Caco-2 (cell line): Measurements from ENCODE around the gene HAPLN1. TPM values are rescaled to one million over a fixed set of nuclear protein-coding genes. Genes with fewer than 3 reads are reported as not detected.

Source experiments
- BruUV-seq: library from RNA; stranded (reverse); fragments of 400-500 nt; replicated peaks from 2 replicates; lab custom pipeline; 2021; lab: Mats Ljungman, UMichigan
- CTCF ChIA-PET: fragments of 300-600 bp; sonication (Branson Sonifier 250); formaldehyde crosslinking; loops from one replicate; lab custom pipeline; 2022; ENCODE audit warnings: antibody characterized with exemption; lab: Charles Lee
- POLR2A ChIA-PET: fragments of 300-600 bp; sonication (Branson Sonifier 250); formaldehyde crosslinking; loops from one replicate; lab custom pipeline; 2022; ENCODE audit warnings: antibody characterized with exemption; lab: Charles Lee
- DNase-seq, 2 experiments: peaks; one replicate each; pipeline versions ENCODE4 v3.0.0 to v3.0.0-alpha.2; 2020 to 2022
- H3K27me3 ChIP-seq: replicated peaks from 2 replicates; pipeline ENCODE4 v1.6.0; 2011; ENCODE audit warnings: low read length; ENCODE audit not compliant: control insufficient read depth, insufficient read depth
- H3K36me3 ChIP-seq: 2 replicates; pipeline ENCODE4 v1.5.1; 2011; ENCODE audit warnings: low read length; ENCODE audit not compliant: control insufficient read depth, insufficient read depth
- H3K4me1 ChIP-seq: fragments of 250-450 bp; sonication (Bioruptor Pico); 2 replicates; pipeline ENCODE4 v1.5.1; 2020; ENCODE audit warnings: mild to moderate bottlenecking
- H3K4me3 ChIP-seq: 2 replicates; pipeline ENCODE4 v1.5.1; 2011; ENCODE audit warnings: low read depth, mild to moderate bottlenecking, control low read depth, low read length
- H3K9me3 ChIP-seq: fragments of 250-450 bp; sonication (Bioruptor Pico); 2 replicates; pipeline ENCODE4 v1.5.1; 2020; ENCODE audit warnings: mild to moderate bottlenecking, moderate library complexity
- H3K27ac Mint-ChIP-seq: one replicate; pipeline ENCODE4 v1.8.0; 2022; ENCODE audit warnings: mixed read lengths; ENCODE audit not compliant: unreplicated experiment
- H3K27me3 Mint-ChIP-seq: one replicate; pipeline ENCODE4 v1.8.0; 2022; ENCODE audit warnings: mixed read lengths; ENCODE audit not compliant: insufficient read depth, unreplicated experiment
- H3K36me3 Mint-ChIP-seq: one replicate; pipeline ENCODE4 v1.8.0; 2022; ENCODE audit warnings: mild to moderate bottlenecking, mixed read lengths; ENCODE audit not compliant: insufficient read depth, unreplicated experiment
- H3K4me1 Mint-ChIP-seq: one replicate; pipeline ENCODE4 v1.8.0; 2022; ENCODE audit warnings: low read depth, mixed read lengths; ENCODE audit not compliant: unreplicated experiment
- H3K4me3 Mint-ChIP-seq: one replicate; pipeline ENCODE4 v1.8.0; 2022; ENCODE audit warnings: mild to moderate bottlenecking, moderate library complexity, mixed read lengths; ENCODE audit not compliant: unreplicated experiment
- H3K9me3 Mint-ChIP-seq: one replicate; pipeline ENCODE4 v1.8.0; 2022; ENCODE audit warnings: mixed read lengths; ENCODE audit not compliant: unreplicated experiment
- intact Hi-C: fragments of 100-400 bp; cut with micrococcal nuclease; formaldehyde crosslinking; loops from one replicate; pipeline ENCODE4 v1.10.0; 2022; ENCODE audit not compliant: unreplicated experiment
- total RNA-seq: library from RNA; stranded (reverse); gene quantifications from 2 replicates; pipeline ENCODE4 v1.2.3, GENCODE V29; 2022
- TF ChIP-seq, protein P1 (sequence below), 2 experiments: fragments of 200-600 bp in 1 of 2; IDR thresholded peaks; 1 replicate in 1 of 2; 2 replicates in 1 of 2; pipeline versions ENCODE4 v1.5.1 to v1.8.0; 2011 to 2022; ENCODE audit warnings: antibody characterized with exemption in 1 of 2, control low read depth in 1 of 2, inconsistent platforms in 1 of 2, low read depth in 1 of 2, low read length in 1 of 2, mild to moderate bottlenecking in 1 of 2, moderate library complexity in 1 of 2; ENCODE audit not compliant: insufficient read depth in 1 of 2, severe bottlenecking in 1 of 2, unreplicated experiment in 1 of 2

The HAPLN1 gene
- total RNA-seq, 1 experiment from 2014 or later = 2.4 TPM

DNA sequence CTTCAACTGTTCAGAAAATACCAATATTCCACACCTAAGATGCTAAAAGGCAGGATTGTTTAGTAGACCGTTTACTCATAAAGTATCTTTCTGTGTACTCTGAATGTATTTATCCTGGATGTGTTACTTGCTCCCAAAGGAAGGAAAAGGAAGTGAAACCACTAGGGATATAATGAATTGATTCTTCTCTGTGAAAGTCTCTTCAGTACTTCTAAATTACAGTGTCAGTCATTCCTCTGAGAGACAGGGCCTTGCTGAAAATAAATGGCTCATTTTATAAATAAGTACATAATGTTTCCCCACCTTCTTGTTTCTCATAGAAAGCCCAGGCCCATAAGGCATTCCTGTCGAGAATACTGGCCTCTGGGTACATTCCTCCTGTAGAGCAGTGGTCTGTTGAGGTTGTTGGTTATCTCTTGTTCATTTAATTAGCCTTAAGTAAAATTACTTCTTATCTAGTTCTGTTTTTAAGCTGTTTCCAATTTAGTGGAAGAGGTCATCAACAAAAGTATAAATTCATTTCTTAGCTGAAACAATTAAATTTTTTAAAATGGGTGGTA is 1.6 kb downstream of the HAPLN1 start:
- no peaks in the 10 kb centered on the region; the same call in none of the 2 replicates for H3K27me3 ChIP-seq
- Mint-ChIP-seq H3K9me3 (no peaks in the 10 kb centered on the region), H3K36me3 (no peaks in the 10 kb centered on the region), H3K27me3 (peaks cover 7% of the 10 kb centered on the region), H3K27ac (no peak overlapping the region), H3K4me1 (peaks cover 32% of the 10 kb centered on the region), H3K4me3 (peak overlapping the region; percentile 6)
- no peaks in the 10 kb centered on the region for H3K36me3 ChIP-seq
- TF ChIP-seq, protein P1, sequence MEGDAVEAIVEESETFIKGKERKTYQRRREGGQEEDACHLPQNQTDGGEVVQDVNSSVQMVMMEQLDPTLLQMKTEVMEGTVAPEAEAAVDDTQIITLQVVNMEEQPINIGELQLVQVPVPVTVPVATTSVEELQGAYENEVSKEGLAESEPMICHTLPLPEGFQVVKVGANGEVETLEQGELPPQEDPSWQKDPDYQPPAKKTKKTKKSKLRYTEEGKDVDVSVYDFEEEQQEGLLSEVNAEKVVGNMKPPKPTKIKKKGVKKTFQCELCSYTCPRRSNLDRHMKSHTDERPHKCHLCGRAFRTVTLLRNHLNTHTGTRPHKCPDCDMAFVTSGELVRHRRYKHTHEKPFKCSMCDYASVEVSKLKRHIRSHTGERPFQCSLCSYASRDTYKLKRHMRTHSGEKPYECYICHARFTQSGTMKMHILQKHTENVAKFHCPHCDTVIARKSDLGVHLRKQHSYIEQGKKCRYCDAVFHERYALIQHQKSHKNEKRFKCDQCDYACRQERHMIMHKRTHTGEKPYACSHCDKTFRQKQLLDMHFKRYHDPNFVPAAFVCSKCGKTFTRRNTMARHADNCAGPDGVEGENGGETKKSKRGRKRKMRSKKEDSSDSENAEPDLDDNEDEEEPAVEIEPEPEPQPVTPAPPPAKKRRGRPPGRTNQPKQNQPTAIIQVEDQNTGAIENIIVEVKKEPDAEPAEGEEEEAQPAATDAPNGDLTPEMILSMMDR (IDR thresholded peaks at IDR 0.05; ENCODE audit: insufficient read depth in 1 of 2, low read depth in 1 of 2, low read length in 1 of 2, severe bottlenecking in 1 of 2, unreplicated experiment in 1 of 2) = no peak
- POLR2A ChIA-PET = no interaction called here
- H3K4me1 ChIP-seq = peaks cover 11% of the 10 kb centered on the region
- CTCF ChIA-PET = no interaction called here
- intact Hi-C loops = loop anchor here (1.0 to 10.0 kb wide), 3 partner anchors 536 to 736 kb away; no protein-coding TSS in a partner anchor
- no TSS peak for BruUV-seq
- no peaks in the 10 kb centered on the region for H3K9me3 ChIP-seq
- no peak for DNase-seq
- H3K4me3 ChIP-seq = no peak overlapping the region

DNA sequence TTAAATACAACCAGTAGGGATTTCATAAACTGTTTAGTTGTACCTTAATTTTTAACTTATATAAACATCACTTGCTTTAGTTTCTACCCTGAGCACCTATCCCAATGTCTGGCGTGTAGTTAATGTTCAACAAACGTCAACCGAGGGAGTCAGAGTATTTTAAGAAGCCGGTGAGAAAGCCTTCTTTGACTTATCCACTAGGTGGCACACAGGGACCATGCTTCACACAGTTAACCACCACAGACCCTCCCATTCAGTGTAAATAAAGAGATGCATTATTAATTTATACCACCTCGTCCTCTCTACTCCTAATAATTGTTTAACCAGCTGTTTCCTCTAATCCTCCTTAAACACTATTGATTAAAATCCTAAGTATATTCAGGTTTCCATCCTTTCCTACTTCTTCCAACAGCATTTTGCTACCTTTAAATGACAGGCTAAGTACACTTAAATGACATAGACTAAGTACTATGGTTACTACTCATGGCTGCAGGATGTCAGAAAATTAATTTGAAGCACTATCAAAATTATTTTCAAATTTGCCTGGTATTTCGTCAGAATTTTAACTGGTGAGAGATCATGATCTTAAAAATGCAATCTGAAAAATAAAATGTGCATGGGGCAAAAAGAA is 2.3 kb downstream of the HAPLN1 start:
- ChIA-PET CTCF (interaction anchor here (0.6 to 1.1 kb wide), 4 partner anchors 209 to 1331 kb away, joined by 3 to 5 read pairs (median 4); no protein-coding TSS in a partner anchor), POLR2A (no interaction called here)
- TF ChIP-seq, protein P1 (IDR thresholded peaks at IDR 0.05; ENCODE audit: insufficient read depth in 1 of 2, low read depth in 1 of 2, low read length in 1 of 2, severe bottlenecking in 1 of 2, unreplicated experiment in 1 of 2) = peak; percentile 81 to 88
- no peaks in the 10 kb centered on the region for H3K9me3 ChIP-seq
- intact Hi-C loops = loop anchor here (1.0 to 10.0 kb wide), 3 partner anchors 537 to 736 kb away; no protein-coding TSS in a partner anchor
- Mint-ChIP-seq H3K4me1 (peaks cover 29% of the 10 kb centered on the region), H3K27me3 (peaks cover 11% of the 10 kb centered on the region), H3K4me3 (peak overlapping the region; percentile 6), H3K36me3 (no peaks in the 10 kb centered on the region), H3K27ac (no peak overlapping the region), H3K9me3 (no peaks in the 10 kb centered on the region)
- H3K36me3 ChIP-seq = no peaks in the 10 kb centered on the region
- H3K27me3 ChIP-seq = no peaks in the 10 kb centered on the region; the same call in none of the 2 replicates
- BruUV-seq = no TSS peak
- peaks cover 5% of the 10 kb centered on the region for H3K4me1 ChIP-seq
- no peak overlapping the region for H3K4me3 ChIP-seq
- peak; percentile 57 to 73 for DNase-seq

DNA sequence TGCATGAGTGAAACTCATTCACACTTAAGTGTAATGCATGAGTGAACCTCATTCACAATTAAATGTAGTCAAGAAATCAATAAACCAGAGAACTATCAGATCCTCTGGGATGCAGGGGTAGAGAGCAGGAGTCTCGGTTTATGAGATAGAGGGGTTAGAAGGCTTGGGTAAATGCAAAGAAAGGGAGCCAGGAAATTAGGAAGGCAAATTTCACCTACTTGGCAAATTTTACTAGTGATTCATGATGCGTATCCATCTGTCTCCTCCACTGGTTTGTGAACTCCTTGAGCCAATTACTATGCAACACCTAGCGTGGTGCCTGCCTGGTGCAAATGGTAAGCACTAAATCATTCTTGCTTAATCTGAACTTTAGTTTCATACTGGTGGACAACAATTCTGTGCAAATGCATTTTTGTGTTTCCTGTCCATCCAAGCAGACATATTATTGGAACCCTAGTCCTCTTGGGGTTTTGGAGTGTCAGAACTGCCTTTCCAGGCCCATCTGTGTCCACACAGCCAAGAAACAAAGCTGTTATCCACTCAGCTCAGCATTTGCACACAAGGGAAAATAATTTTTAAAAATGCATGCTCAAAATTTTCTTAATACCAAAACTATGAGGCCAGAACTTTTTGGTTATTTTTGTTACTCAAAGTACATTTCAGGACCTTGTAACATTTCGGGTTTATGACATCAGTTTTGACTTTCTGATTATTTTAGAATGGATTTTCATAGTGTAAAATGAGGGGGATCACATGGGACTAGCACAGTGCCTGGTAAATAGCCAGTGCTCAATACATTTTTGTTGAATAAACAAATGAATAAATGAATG is 5.2 kb downstream of the HAPLN1 start:
- ChIA-PET CTCF (no interaction called here), POLR2A (no interaction called here)
- no peak overlapping the region for H3K4me3 ChIP-seq
- Mint-ChIP-seq H3K27ac (no peak overlapping the region), H3K4me1 (peaks cover 24% of the 10 kb centered on the region), H3K36me3 (no peaks in the 10 kb centered on the region), H3K9me3 (no peaks in the 10 kb centered on the region), H3K4me3 (no peak overlapping the region), H3K27me3 (peaks cover 10% of the 10 kb centered on the region)
- TF ChIP-seq, protein P1 (IDR thresholded peaks at IDR 0.05; ENCODE audit: insufficient read depth in 1 of 2, low read depth in 1 of 2, low read length in 1 of 2, severe bottlenecking in 1 of 2, unreplicated experiment in 1 of 2) = no peak
- H3K4me1 ChIP-seq = no peaks in the 10 kb centered on the region
- H3K9me3 ChIP-seq = no peaks in the 10 kb centered on the region
- intact Hi-C loops = loop anchor here (10.0 kb wide), 1 partner anchor 739 kb away; no protein-coding TSS in a partner anchor
- no peak for DNase-seq
- H3K36me3 ChIP-seq = no peaks in the 10 kb centered on the region
- H3K27me3 ChIP-seq = no peaks in the 10 kb centered on the region
- no TSS peak for BruUV-seq
